DMS79 treated with DMSO at 0.1 percent for 48 hours (cell line): ENCODE measurements around the gene CUX1.
"Not testable (repeated sequence)": the region's sequence is repeated elsewhere in the genome, so short reads cannot be mapped to it uniquely, and the experiment has no call there.

Experiments used
- DNase-seq: peaks from one replicate; lab custom pipeline; 2025; lab: John Stamatoyannopoulos, UW

Gene CUX1

DNA sequence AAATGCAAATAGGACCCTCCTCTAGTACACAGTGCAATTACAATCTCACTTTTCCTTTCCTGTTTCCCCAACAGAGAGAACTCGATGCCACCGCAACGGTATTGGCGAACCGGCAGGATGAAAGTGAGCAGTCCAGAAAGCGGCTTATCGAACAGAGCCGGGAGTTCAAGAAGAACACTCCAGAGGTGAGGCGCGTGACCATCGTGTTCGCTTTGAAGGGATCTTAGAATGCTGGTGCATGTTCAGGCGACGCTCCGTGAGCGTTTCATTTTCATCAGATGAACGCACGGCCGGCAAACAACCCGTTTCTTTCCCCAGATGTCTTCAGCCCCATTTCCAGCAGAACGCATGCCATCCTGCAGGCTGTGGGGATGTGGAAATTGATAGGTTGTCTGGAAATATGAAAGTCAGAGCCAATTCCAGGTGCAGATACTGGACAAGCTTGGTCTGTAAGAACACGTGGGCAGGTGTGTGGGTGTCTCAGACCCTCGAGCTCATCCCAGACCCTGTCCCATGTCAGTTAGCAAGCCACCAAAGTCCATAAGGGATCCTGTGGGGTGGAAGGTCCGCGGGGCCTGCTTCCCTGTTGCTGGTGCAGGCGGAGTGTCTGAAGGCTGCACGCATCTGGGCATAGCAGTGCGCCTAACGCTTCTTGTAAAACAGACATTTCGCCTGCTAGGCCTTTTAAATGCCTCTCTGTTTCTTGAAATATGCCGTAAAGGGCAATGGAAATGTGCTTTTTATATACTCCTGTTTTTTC is 98.8 kb downstream of the CUX1 start:
- DNase-seq, result peak; percentile 21

DNA sequence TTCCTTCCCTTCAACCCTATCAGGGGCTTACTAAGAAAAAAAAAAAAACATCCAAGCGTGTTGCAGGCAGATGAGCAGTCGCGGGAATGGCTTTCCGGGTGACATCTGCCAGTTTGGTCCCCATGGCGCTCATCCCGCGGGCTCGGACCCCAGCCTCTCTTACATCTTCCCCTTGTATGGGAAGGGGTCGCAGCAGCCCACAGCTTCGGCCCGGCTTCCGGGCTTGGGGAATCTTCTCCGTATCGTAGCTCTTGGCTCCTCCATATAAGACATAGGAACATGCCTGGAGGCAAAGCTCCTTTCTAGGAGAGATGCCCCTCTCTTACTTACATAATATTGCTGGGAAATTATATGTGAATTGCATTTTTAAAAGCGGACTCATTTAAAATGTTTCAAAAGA is 99.5 kb downstream of the CUX1 start:
- DNase-seq, result no peak

DNA sequence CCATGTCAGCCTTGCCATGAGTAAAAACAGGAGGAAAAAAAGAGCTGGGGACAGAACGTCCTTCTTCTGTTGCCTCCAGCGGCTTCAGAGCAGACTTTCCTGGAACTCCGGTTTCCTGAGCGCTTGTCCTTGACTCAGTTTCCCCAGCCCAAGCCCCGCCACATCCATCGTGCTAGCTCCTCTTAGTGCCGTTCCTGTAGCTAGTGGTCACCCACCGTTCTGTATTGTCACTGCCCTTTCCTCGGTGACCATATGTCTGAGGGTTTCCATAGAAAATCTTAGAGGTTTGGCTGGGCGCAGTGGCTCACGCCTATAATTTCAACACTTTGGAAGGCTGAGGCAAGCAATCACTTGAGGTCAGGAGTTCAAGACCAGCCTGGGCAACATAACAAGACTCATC is 100.1 kb downstream of the CUX1 start:
- DNase-seq, result no peak

GRCh38 chr7:101918426-101918825 is 101.0 kb downstream of the CUX1 start:
- DNase-seq, result no peak

DNA sequence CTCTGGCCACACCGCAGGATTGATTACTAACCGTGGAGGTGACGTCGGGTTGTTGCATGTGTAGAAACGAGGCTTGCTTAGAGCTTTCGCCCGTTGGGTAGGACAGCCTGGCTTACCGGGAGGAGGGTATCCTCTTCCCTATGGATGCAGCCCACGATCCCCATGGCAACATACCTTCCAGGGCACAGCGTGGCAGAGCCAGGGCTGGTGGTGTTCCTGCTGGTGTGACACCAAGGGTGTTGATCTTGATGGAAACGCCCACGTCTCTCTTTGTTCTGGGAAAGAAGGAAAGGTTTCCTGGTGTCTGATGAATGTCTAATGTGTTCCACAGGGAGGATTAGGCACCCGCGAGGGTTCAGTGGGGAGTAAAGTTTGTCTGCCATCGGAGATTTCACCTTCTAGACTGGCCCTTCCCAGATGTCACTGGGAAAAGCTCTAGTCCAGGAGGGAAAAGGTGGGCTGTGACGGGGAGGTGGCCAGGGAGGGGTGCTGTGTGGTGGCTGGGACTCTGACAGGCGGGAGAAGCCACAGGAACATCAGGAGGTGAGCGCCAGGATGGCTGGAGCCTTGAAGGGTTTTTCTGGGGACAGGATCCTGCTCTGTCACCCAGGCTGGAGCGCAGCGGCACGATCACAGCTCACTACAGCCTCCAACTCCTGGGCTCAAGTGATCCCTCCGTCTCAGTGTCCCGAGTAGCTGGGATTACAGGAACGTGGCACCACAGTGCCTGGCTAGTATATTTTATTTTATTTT is 102.1 kb downstream of the CUX1 start:
- DNase-seq, result no peak

- DNase-seq, result no peak
These were observed 103.6 kb downstream of the CUX1 start for GRCh38 chr7:101921061-101921460.

DNA sequence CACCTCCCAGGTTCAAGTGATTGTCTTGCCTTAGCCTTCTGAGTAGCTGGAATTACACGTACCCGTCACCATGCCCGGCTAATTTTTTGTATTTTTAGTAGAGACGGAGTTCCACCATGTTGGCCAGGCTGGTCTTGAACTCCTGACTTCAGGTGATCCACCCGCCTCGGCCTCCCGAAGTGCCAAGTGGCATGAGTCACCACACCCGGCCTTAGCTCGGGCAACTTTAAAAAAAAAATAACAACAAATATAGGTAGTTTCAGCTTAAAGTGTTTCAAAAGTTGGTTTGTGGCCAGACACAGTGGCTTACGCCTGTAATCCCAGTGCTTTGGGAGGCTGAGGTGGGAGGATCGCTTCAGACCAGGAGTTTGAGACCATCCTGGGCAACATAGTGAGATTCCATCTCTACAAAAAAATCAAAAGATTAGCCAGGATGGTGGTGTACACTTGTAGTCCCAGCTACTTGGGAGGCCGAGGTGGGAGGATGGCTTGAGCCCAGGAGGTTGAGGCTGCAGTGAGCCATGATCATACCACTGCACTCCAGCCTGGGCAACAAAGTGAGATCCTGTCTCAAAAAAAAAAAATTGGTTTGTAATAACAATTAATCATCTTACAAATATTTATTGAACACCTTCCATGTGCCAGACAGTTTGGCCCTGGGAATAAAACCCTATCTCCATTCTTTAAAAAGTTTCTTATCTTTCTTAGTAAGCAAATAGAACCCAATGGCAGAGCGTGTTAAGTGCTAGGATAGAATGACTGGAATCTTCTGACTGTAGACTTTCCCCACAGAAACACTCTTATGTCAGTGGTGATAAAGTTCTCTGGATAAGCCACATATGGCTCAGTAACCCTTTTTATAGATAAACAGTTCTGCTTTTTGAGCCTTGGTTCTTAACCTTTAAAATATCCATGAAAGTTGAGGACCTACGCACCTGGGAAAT is 104.4 kb downstream of the CUX1 start:
- not testable (repeated sequence) for DNase-seq

- DNase-seq, result no peak
These were observed 105.5 kb downstream of the CUX1 start for GRCh38 chr7:101922631-101923601.

DNA sequence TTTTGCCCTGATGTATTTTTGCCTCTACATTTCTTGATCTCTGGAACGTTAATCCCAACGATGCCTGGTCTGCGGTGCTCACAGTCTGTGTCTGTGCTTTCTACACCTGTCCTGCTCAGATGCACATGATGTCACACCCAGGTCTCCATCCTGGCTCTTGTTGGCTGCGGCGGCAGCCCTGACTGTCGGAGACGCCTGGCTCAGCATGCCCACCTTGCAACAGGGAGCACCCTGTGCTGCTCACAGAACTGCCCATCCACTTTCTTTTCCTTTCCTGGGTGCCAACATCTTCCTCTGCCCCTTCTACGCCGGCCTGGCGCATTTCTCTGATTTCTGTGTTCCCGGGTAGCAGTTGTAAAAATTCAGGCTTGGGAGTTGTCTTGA is 106.2 kb downstream of the CUX1 start:
- DNase-seq, result no peak

- DNase-seq, result no peak
These were observed 106.7 kb downstream of the CUX1 start for GRCh38 chr7:101924171-101924570.

DNA sequence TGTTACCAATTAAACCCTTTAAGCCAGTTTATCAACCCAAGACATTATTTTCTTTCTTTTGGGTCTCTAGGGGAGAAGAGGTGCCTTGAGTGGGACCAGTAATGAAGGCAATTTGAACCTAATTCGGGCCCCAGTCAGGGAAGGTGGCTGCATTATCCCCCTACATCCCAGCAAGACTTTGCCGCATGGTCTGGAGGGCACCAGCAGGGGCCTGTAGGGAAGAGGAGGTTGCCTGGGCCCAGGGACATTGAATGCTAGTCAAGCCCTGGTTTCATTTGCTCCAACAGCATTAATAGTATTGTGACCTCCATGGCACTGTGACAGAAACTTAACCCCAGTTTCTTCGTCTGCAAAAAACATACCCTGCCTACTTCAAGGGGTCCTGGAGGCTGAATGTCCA is 108.8 kb downstream of the CUX1 start:
- no peak for DNase-seq

GRCh38 chr7:101927389-101927788 is 110.0 kb downstream of the CUX1 start:
- no peak for DNase-seq

- no peak for DNase-seq
These were observed 110.4 kb downstream of the CUX1 start for GRCh38 chr7:101927802-101928201.

- no peak for DNase-seq
These were observed 111.8 kb downstream of the CUX1 start for GRCh38 chr7:101929256-101929655.

- not testable (repeated sequence) for DNase-seq
These were observed 112.5 kb downstream of the CUX1 start for GRCh38 chr7:101929911-101930310.

DNA sequence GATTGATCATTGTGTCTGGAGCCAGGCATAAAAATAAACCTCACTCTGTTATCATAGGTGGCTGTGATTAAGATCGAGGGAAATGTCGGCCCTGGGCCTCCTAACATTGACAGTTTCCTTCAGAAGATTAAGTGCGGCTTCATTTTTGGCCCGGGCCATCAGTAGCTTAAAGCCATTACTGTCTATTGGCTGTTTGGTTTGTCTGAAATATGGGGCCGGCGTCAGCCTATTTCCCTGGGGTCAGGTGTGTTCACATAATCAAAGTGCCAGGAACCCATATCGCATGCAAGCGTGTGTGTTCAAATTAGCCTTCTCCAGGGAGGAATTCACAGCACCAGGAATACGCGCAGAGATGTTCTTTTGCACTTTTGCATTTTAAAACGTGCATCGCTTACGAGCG is 114.7 kb downstream of the CUX1 start:
- no peak for DNase-seq

GRCh38 chr7:101933028-101933427 is 115.6 kb downstream of the CUX1 start:
- DNase-seq, result no peak

- DNase-seq, result no peak
These were observed 116.3 kb downstream of the CUX1 start for GRCh38 chr7:101933688-101934121.

DNA sequence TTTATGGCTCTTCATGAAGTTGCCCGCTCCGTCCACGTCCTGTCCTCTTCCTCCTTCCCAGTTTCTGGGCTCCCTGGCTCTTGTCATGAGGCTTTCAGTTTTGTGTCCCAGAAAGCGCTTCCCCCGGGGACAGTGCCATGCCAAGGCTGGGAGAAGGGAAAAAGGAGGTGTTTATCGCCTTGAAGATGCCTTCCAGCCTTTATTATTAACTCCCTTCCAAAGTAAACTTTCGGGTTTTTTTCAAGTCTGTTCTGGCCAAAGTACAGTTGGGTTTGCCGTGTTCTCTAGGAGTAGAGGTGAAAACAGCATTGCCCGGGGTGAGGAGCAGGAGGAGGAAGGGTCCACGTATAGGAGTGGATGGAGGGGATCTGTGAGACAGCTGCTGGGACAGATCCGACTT is 117.2 kb downstream of the CUX1 start:
- DNase-seq, result no peak

GRCh38 chr7:101935521-101936141 is 118.2 kb downstream of the CUX1 start:
- DNase-seq, result no peak

GRCh38 chr7:101936223-101936610 is 118.8 kb downstream of the CUX1 start:
- no peak for DNase-seq
